HG02798 (cell line): ENCODE data around the gene TM7SF2.
A peak's percentile ranks its signal among the peaks of the same experiment; 100 is the strongest.

Source experiments
- ATAC-seq: cut with Tn5 transposase; IDR thresholded peaks from one replicate; pipeline ENCODE4 v1.9.1; 2021; ENCODE audit warnings: mild to moderate bottlenecking; ENCODE audit not compliant: unreplicated experiment, poor library complexity

TM7SF2 gene

DNA sequence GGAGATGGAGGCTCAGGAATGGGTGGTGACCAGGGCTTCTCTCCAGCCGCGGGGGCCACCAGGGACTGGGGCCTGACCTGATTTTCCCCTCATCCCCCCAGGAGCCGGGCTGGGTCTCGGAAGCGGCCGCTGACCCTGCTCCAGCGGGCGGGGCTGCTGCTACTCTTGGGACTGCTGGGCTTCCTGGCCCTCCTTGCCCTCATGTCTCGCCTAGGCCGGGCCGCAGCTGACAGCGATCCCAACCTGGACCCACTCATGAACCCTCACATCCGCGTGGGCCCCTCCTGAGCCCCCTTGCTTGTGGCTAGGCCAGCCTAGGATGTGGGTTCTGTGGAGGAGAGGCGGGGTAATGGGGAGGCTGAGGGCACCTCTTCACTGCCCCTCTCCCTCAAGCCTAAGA, 23.8 kb upstream of the TM7SF2 start:
- ATAC-seq, result no peak

- no peak for ATAC-seq
Measured at GRCh38 chr11:65089621-65090020, 22.1 kb upstream of the TM7SF2 start.

DNA sequence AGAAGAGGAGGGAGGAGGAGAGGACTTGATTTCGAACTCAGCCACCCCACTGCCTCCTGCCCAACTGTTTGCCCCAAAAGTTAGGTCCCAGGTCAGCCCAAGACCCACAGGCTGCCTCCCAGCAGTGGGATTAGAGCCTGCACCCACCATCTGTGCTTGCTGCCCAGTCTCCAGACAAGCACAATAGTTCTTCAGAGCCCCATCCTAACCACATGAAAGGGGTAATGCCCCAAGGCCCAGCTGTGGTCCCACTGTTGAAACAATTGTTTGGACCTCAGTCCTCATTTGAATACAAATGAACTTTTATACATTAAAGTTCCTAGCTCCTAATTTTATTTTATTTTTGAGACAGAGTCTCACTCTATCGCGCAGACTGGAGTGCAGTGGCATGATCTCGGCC, 21.0 kb upstream of the TM7SF2 start:
- ATAC-seq, result no peak

GRCh38 chr11:65095427-65095826, 16.2 kb upstream of the TM7SF2 start:
- ATAC-seq, result no peak

GRCh38 chr11:65095974-65096806, 15.5 kb upstream of the TM7SF2 start, which contains the start of gene VPS51:
Gene VPS51 (plus strand): TSS chr11:65096214. CDS start chr11:65096251, 37 bp downstream.
- ATAC-seq, result peak; percentile 88

DNA sequence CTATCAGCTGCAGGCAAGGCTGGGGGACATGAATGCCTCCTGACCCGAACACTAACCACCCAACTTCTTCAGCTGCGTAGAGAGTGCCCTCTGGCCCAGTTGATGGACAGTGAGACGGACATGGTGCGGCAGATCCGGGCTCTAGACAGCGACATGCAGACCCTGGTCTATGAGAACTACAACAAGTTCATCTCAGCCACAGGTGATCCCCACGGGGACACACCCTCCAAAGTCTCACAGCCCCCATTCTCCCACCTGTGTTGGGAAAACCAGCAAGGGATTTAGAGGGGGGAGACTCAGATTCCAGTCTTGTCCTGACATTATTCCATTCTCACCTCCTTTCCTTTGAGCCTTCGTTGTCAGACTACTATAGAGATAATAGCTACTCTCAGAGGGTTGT, 14.7 kb upstream of the TM7SF2 start:
- ATAC-seq, result no peak

DNA sequence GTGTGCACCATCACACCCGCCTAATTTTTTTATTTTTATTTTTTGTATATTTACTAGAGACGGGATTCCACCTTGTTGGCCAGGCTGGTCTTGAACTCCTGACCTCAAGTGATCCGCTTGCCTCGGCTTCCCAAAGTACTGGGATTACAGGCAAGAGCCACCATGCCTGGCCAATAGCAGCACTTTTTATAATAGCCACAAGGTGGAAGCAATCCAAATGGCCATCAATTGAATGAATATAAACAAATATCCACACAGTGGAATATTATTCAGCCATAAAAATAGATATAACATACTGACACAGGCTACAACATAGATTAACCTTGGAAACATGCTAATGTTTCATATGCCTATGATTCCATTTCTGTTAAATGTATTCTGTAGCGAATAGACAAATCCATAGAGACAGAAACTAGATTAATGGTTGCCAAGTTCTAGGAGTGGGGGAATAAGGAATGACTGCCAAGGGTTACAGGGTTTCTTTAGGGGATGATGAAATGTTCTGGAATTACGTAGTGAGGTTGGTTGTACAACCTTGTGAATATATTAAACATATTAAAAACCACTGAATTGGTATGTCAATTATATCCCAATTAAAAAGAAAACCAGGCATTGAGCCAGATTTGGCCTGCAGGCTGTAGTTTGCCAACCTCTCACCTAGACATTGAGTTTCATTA, 10.9 kb upstream of the TM7SF2 start:
- no peak for ATAC-seq

GRCh38 chr11:65102142-65103095, 9.3 kb upstream of the TM7SF2 start:
- no peak for ATAC-seq

GRCh38 chr11:65103476-65103875, 8.2 kb upstream of the TM7SF2 start:
- no peak for ATAC-seq

GRCh38 chr11:65104628-65105027, 7.0 kb upstream of the TM7SF2 start:
- no peak for ATAC-seq

- ATAC-seq, result no peak
Measured at GRCh38 chr11:65107078-65107477, 4.6 kb upstream of the TM7SF2 start.

- ATAC-seq, result no peak
Measured at GRCh38 chr11:65107751-65108468, 3.8 kb upstream of the TM7SF2 start.

GRCh38 chr11:65108469-65109123, 3.1 kb upstream of the TM7SF2 start:
- ATAC-seq, result no peak

DNA sequence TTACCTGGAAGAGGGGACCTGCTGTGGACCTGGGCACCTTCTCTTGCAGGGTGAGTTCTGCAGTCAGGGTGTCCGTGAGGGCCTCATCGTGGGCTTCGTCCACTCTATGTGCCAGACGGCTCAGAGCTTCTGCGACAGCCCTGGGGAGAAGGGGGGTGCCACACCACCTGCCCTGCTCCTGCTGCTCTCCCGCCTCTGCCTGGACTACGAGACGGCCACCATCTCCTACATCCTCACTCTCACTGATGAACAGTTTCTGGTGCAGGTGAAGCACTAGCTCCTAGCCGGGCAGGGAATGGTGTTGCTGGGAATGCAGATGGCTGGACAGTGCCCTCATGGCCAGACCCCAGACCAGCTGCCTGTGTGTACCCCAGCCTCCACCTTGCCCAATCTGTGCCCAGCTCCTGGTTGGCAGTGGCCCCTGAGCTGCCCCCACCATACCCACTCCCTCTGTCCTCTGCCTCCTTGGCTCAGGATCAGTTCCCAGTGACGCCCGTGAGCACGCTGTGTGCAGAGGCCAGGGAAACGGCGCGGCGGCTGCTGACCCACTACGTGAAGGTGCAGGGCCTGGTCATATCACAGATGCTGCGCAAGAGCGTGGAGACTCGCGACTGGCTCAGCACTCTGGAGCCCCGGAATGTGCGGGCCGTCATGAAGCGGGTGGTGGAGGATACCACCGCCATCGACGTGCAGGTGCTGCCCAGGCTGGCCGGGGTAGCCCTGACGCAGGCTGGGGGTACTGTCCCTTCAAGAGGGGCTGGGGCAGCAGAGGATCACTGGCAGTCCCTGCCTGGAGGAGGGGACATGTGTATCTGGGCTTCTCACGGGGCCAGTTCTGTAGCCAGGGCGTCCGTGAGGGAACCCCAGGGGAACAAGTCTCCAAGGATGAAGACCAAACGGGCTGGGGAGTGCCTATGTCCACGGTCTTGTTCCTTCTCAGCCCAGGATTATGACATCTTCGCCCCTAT, 2.2 kb upstream of the TM7SF2 start:
- no peak for ATAC-seq

GRCh38 chr11:65110354-65110861, 1.3 kb upstream of the TM7SF2 start:
- peak; percentile 29 for ATAC-seq

GRCh38 chr11:65111159-65111743, 421 bp upstream of the TM7SF2 start:
- ATAC-seq, result no peak

- ATAC-seq, result peak; percentile 34
Measured at GRCh38 chr11:65112546-65113360, 1.1 kb downstream of the TM7SF2 start.
